Measurements from ENCODE around the gene HMX2.

HMX2 gene

DNA sequence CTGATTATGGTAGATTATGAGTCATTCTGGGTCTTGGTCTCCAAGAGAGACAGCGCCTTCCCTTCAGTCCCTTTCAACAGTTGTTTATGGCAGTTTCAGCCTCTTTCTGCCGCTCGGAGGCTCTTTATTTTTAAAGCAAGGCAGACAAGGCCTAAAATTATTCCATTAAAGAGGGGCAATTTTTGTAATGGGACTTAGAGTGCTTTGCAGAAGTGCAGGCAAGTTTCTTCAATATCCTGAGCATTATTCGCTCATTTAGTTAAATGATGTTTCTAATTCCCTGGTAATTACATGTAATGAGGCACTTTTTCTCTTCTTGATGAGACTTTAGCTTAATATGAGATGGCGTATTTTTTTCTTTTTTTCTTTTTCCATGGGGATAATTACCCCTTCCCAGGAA, 39.8 kb downstream of the HMX2 start:
- no peak for DNase-seq (ENCODE audit: low read depth, low spot score)

GRCh38 chr10:123191886-123192285, 44.0 kb downstream of the HMX2 start:
- DNase-seq (ENCODE audit: low read depth, low spot score): no peak

DNA sequence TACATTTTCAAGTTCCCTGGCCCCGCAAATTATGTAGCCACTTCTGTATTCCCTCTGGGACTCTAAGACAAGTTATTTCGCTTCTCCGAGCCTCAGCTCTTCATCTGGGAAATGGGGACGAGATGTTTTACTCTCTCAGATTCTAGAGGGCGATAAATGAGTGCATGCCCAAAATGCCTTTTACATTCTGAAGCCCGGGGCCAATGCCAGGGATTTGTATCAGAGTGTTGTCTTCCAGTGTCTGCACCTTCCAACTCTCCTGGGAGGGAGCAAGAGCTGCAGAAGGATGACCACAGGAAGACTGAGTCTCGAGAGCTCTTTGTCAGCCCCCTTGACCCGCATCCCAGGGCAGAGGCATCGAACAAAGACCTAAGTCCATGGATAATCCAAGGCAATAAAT, 46.1 kb downstream of the HMX2 start:
- DNase-seq (ENCODE audit: low read depth, low spot score): no peak

Data from ELF-1 (cell line).